GM19455 (cell line): ENCODE data around the gene ARHGAP18.
"Not testable (repeated sequence)": the region's sequence is repeated elsewhere in the genome, so short reads cannot be mapped to it uniquely, and the experiment has no call there.

Experiments used
- ATAC-seq: cut with Tn5 transposase; IDR thresholded peaks from one replicate; pipeline ENCODE4 v1.9.1; 2021; ENCODE audit not compliant: unreplicated experiment

The ARHGAP18 gene

GRCh38 chr6:129592516-129593232, 117.3 kb downstream of the ARHGAP18 start:
- ATAC-seq: no peak

- ATAC-seq: no peak
Observed at GRCh38 chr6:129590408-129591022, 119.5 kb downstream of the ARHGAP18 start.

- no peak for ATAC-seq
Observed at GRCh38 chr6:129586815-129587214, 123.2 kb downstream of the ARHGAP18 start.

GRCh38 chr6:129583866-129584265, 126.1 kb downstream of the ARHGAP18 start:
- ATAC-seq: no peak

GRCh38 chr6:129578315-129578714, 131.7 kb downstream of the ARHGAP18 start:
- no peak for ATAC-seq

- no peak for ATAC-seq
Observed at GRCh38 chr6:129577691-129578090, 132.3 kb downstream of the ARHGAP18 start.

- no peak for ATAC-seq
Observed at GRCh38 chr6:129576456-129576855, 133.5 kb downstream of the ARHGAP18 start.

- ATAC-seq: no peak
Observed at GRCh38 chr6:129575378-129576118, 134.4 kb downstream of the ARHGAP18 start.

GRCh38 chr6:129574605-129575004, 135.4 kb downstream of the ARHGAP18 start:
- ATAC-seq: not testable (repeated sequence)

GRCh38 chr6:129570929-129571328, 139.0 kb downstream of the ARHGAP18 start:
- ATAC-seq: not testable (repeated sequence)

- no peak for ATAC-seq
Observed at GRCh38 chr6:129568015-129568414, 142.0 kb downstream of the ARHGAP18 start.

GRCh38 chr6:129567374-129567773, 142.6 kb downstream of the ARHGAP18 start:
- no peak for ATAC-seq

GRCh38 chr6:129565811-129566210, 144.2 kb downstream of the ARHGAP18 start:
- ATAC-seq: no peak

GRCh38 chr6:129565366-129565765, 144.6 kb downstream of the ARHGAP18 start:
- no peak for ATAC-seq

- ATAC-seq: no peak
Observed at GRCh38 chr6:129558248-129558647, 151.7 kb downstream of the ARHGAP18 start.

GRCh38 chr6:129555206-129555832, 154.7 kb downstream of the ARHGAP18 start:
- no peak for ATAC-seq

- ATAC-seq: no peak
Observed at GRCh38 chr6:129552413-129552812, 157.6 kb downstream of the ARHGAP18 start.

GRCh38 chr6:129551486-129551885, 158.5 kb downstream of the ARHGAP18 start:
- ATAC-seq: no peak

GRCh38 chr6:129546702-129547101, 163.3 kb downstream of the ARHGAP18 start:
- ATAC-seq: no peak

GRCh38 chr6:129544892-129545612, 164.9 kb downstream of the ARHGAP18 start:
- ATAC-seq: no peak

- ATAC-seq: no peak
Observed at GRCh38 chr6:129543981-129544380, 166.0 kb downstream of the ARHGAP18 start.
